ENCODE data around the gene CRTC2.
"Not testable (repeated sequence)": the region's sequence is repeated elsewhere in the genome, so short reads cannot be mapped to it uniquely, and the experiment has no call there.

The CRTC2 gene

DNA sequence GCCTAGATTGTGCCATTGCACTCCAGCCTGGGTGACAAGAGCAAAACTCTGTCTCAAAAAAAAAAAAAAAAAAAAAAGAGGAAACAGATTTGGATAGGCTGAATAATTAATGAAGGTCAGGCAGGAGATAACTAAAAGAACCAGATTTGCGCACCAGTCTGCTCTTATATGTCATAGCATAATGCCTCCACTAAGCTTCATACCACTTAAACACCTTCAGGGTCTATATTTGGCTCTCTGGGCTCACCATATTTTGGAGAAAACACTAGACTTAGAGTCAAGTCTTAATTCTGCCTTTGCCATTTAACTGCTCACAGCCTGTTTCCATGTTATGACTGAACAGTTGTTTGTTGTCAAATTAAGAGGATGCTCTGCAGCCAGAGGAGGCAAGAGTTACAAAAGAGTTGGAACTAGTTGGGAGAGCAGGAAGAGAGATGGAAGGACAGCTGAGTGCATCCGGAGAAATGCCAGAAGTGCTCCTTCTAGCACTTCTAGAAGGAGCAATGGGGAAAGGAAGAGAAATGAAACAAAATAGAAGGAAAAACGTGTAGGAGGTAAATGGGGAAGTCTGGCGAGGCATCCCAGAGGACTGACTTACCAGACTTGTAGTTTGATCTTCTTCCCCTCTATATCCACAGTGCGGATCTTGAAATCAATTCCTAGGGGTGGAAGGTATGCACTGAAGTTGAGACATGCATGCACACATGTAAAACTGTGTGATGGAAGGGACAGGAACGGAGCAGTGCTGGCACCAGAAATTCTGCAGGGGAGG, 25.9 kb upstream of the CRTC2 start:
- no peak for FAIRE-seq
- no peak for DNase-seq (ENCODE audit: insufficient read length, low spot score)
- no peak for TF ChIP-seq POLR2A (IDR thresholded peaks at IDR 0.05; ENCODE audit: low read depth, low read length)

DNA sequence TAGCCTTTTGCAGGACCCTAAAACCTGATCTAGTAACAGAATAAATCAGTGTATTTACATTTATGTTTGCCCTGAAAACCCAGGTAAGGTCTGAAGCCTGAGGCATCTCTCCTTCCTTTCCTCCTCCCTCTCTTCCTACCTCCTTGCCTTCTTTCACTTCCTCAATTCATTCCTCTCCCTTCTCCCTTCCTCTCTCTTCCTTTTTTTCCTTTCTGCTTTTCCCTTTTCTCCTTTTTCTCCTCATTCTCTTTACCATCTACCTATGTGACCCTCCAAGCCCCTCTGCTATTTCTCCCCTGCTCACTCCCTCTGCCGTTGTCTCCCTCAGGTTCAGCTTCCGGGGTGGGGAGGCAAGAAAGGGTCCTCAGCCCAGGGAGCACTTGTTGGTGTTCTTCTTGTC, 23.3 kb upstream of the CRTC2 start:
- not testable (repeated sequence) for FAIRE-seq

DNA sequence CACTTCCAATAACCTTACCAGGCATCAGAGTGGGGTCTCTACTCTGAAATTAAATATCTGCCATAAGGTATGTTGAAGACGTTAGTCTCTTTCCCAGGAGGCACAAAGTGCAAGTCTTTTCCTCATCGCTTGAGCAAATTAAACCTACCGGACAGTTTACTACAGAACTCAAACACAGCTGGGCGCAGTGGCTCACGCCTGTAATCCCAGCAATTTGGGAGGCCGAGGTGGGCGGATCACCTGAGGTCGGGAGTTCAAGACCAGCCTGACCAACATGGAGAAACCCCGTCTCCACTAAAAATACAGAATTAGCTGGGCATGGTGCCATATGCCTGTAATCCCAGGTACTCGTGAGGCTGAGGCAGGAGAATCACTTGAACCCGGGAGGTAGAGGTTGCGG, 20.7 kb upstream of the CRTC2 start:
- DNase-seq (ENCODE audit: insufficient read length, low spot score); FAIRE-seq: not testable (repeated sequence)

More for the DNA sequence above, 23.3 kb upstream of the CRTC2 start:
- DNase-seq (ENCODE audit: insufficient read length, low spot score), result not testable (repeated sequence)

DNA sequence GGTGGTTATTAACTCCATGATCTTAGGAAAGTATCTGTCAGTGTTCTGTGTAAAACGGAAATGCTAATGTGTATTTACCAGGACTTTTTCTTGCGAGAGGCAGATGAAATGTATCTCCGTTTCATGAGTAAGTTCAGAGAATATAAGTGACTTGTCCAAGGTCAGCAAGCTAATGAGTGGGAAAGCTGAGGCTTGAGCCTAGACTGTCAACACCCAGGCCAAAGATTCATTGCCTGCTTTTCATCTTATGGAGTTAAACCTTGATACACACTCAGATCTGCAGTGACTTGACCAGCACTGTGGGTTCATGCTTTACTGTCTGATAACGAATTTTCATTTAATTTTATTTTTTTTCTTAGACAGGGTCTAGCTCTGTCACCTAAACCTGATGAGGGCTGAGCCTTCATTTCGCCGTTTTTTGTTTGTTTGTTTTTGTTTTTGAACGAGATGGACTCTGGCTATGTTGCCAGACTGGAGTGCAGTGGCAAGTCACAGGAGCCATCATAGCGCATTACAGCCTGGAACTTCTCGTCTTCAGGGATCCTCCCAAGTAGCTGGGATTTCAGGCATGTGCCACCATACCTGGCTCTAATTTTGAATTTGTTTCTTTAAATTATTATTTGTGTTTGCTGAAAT, 20.0 kb upstream of the CRTC2 start:
- DNase-seq (ENCODE audit: insufficient read length, low spot score), result no peak
- TF ChIP-seq POLR2A (IDR thresholded peaks at IDR 0.05; ENCODE audit: low read depth, low read length), result no peak
- FAIRE-seq, result no peak

DNA sequence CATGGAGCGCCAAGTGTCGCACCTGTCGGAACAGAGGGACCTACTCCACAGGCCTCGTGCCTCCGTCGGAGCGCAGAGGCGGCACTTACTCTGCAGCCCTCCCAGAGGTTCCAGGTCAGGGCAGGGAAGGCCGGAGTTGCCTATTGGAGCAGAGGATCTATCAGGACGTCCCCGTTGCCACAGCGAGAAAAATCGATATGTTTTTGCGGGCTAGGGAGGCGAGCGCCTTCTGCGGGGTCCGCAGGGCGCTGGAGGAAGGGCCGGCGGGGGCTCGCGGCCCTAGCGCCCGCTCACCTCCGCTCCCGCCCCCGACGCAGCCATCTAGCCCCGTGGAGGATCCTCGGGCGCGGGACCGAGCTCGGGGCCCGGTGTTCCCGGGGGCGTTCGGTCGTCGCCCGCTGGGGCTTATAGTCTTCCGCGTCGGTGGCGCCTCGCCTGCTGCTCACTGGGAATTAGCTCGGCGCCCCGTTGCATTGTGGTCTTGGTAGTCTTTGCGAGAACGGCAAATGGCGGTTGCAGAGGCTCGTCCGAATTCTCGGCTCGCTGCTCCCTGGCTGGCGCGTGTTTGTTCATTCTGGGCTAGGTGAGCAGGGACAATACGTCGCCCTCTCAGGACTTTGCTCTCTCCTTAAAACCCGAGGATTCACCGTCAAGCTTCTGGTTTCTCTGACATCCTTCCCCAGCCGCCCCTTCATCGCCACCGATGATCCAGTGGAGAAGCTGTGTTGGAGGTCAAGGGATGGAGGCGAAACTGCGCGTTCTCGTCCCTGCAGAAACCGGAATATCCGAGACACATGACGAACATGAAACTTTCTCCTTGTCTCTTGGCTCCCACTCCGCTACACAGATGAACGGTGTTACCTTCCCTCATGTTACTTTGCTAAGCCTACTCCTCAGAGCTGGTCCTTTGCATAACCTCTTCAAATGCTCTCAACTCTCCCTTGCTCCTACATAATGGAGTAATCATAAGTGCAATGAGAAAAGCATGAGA, 19.1 kb upstream of the CRTC2 start, which contains the start of gene JTB:
JTB (minus strand) TSS at position 425 of the 991 bp plus-strand sequence; CDS start at position 3, 422 bp downstream.
- DNase-seq (ENCODE audit: insufficient read length, low spot score) (peak; percentile 64), FAIRE-seq (no peak)
- TF ChIP-seq POLR2A (IDR thresholded peaks at IDR 0.05; ENCODE audit: low read depth, low read length), result peak; percentile 67

DNA sequence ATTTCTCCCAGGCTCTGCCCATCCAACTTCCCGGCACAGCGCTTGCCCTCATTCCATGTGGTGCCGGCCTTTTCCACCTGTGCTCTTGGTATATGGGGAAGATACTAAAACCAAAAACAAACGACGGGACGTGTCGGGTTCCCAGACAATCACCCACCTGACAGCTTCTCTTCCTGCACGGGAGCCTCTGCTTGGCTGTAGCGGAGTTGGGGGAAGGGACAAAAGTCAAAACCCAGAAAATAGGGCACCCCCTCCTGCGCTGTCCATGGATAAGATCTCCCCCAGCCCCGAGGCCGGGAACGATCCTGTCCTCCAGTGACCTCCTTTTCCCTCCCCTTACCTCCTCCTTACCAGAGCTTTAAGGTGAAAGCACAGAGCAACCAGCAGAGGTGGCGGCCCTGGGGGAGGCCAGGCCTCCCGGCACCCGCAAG, 18.4 kb upstream of the CRTC2 start:
- FAIRE-seq, result no peak
- no peak for TF ChIP-seq POLR2A (IDR thresholded peaks at IDR 0.05; ENCODE audit: low read depth, low read length)
- DNase-seq (ENCODE audit: insufficient read length, low spot score), result no peak

DNA sequence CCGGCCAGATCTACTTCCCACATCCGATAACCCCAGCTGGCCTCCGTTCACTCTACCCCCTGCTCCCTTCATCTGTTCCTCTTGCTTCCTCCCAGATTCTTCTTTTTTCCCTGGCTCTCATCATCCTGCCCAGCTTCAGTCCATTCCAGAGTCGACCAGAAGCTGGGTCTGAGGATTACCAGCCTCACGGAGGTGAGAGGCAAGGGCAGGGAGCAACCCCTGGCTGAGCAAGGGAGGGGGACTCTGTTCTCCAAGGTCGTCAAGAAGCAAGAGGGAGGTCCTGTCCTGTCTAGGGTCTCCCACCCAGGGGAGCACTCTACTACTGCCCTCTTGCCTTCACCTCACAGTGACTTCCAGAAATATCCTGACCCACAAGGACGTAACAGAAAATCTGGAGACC, 15.1 kb upstream of the CRTC2 start:
- FAIRE-seq (no peak), DNase-seq (ENCODE audit: insufficient read length, low spot score) (no peak)
- TF ChIP-seq POLR2A (IDR thresholded peaks at IDR 0.05; ENCODE audit: low read depth, low read length), result no peak

DNA sequence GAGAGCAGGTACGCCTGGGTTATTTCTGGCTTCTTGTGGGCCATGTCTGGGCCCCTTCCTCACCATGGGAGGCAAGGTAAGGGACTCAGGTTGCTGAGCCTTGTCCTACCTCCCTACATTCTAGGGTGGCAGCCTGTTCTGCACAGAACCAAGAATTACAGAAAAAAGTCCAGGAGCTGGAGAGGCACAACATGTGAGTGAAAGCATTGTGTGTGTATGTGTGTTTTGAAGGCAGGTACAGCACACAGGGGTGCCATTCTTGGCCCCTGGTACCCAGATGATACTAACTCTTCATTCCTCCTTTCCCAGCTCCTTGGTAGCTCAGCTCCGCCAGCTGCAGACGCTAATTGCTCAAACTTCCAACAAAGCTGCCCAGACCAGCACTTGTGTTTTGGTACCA, 14.7 kb upstream of the CRTC2 start:
- TF ChIP-seq POLR2A (IDR thresholded peaks at IDR 0.05; ENCODE audit: low read depth, low read length), result no peak
- DNase-seq (ENCODE audit: insufficient read length, low spot score) (no peak), FAIRE-seq (no peak)

DNA sequence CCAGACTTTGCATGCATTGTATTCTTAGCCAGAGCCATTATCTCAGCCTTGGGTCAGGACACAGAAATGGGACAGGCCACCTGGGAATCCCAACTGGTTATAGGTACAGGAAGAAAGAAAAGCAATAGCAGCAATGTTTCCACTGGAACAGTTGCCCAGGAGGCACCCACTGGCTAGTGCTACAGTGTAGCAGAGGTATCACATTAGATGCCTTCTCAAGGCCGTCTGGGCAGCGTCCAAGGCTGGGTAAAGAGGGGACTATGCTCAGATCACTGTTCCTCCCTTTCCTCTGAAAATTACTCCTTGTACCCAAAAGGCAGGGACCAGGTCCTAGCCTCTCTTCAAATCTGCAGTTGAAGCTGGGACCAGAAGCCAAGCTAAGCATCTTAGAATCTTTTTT, 11.9 kb upstream of the CRTC2 start:
- DNase-seq (ENCODE audit: insufficient read length, low spot score) (no peak), FAIRE-seq (no peak)
- no peak for TF ChIP-seq POLR2A (IDR thresholded peaks at IDR 0.05; ENCODE audit: low read depth, low read length)

DNA sequence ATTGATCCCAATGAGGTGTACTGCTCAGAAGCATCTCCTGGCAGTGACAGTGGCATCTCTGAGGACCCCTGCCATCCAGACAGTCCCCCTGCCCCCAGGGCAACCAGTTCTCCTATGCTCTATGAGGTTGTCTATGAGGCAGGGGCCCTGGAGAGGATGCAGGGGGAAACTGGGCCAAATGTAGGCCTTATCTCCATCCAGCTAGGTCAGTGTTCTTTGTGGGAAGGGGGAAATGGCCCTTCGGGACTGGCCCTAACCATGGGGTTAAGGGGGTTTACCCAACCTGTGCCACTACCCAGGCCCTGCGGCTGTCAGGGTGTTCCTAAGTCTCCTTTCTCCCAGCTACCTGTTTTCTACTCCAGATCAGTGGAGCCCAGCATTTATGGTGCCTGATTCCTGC, 10.6 kb upstream of the CRTC2 start:
- no peak for FAIRE-seq
- no peak for DNase-seq (ENCODE audit: insufficient read length, low spot score)
- TF ChIP-seq POLR2A (IDR thresholded peaks at IDR 0.05; ENCODE audit: low read depth, low read length), result no peak

DNA sequence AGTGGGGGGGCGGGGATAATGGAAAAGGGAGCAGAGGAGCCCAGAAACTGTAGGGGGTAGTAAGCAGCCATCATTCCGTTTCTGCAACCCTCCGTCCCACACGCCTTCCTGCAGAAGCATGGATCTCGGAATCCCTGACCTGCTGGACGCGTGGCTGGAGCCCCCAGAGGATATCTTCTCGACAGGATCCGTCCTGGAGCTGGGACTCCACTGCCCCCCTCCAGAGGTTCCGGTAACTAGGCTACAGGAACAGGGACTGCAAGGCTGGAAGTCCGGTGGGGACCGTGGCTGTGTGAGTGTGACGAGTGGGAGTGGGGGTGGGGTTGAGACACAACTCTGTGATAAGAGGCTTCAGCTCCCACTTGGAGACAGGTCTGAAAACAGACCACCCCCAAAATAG, 10.0 kb upstream of the CRTC2 start:
- DNase-seq (ENCODE audit: insufficient read length, low spot score) (no peak), FAIRE-seq (no peak)
- no peak for TF ChIP-seq POLR2A (IDR thresholded peaks at IDR 0.05; ENCODE audit: low read depth, low read length)

DNA sequence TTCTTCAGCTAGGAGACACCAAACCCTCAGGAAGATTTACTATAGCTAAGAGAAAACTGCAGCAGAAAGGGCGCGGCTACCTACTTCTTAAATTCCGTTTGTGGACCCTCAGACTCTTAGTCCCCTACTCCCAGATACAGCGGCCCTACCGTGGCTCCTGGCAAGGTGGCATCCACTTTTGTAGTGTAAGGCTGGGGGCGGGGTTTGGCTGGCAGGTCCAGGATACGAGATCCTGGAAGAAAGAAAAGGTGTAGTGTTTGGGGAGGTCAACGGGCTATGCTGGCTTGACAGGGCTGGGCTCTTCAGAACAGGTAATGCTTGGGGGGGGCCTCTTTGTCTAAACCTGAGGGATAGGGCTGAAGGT, 9.6 kb upstream of the CRTC2 start:
- no peak for TF ChIP-seq POLR2A (IDR thresholded peaks at IDR 0.05; ENCODE audit: low read depth, low read length)
- no peak for DNase-seq (ENCODE audit: insufficient read length, low spot score)
- FAIRE-seq, result no peak

DNA sequence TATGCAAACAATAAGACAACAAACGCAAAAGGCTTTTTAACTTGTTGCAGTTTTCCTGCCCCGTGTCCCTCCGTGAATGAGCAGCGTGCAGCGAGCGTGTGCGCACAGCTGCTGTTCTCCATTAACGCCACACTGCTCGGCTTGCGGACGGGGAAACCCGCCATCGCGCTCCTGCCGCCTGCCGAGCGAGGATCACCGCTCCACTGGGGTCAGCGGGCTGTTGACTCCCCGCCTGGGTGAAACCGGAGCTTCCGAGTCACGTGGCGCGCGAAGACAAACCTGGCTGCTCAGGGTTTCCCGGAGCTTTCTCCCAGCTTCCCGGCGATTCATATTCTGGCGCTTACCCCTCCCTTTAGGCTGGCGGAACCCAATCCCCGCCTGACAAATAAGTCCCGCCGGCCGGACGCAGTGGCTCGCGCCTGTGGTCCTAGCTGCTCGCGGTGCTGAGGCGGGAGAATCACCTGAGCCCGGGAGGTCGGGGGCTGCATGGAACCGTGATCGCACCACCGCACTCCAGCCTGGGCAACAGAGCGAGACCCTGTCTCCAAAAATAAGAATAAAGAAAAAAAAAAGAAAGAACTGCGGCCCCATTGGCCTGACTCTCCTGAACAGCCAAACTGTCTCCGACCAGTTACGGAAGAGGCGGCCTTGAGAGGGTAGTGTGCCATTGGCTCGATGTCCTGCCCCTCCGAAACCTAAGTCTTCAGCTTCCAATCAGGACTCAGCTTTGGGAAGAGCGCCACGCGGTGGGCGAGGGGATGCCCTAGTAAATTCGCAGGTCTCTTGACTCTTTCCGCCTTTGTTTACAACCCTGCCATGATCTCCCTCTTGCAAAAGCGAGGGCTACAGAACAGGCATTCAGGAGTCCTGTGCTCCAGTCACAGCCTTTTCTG, 8.9 kb upstream of the CRTC2 start, which contains the start of gene CREB3L4:
CREB3L4 (plus strand) TSS at position 796 of the 893 bp plus-strand sequence. CDS start 624 bp downstream, outside the sequence.
- DNase-seq (ENCODE audit: insufficient read length, low spot score), result peak; percentile 84
- FAIRE-seq, result no peak
- TF ChIP-seq POLR2A (IDR thresholded peaks at IDR 0.05; ENCODE audit: low read depth, low read length), result peak; percentile 78
